Epithelial cell of esophagus (primary cell): ENCODE data around the gene CUL4A.
"Not testable (repeated sequence)": the region's sequence is repeated elsewhere in the genome, so short reads cannot be mapped to it uniquely, and the experiment has no call there.

Experiments
- DNase-seq: peaks from one replicate; pipeline ENCODE4 v3.0.0; 2010; ENCODE audit warnings: low read depth
- H3K4me3 ChIP-seq: 2 replicates; pipeline ENCODE4 v1.5.1; 2011; ENCODE audit warnings: mild to moderate bottlenecking, low read length, control low read depth
- CTCF ChIP-seq: IDR thresholded peaks from 2 replicates; pipeline ENCODE4 v1.5.1; 2011; ENCODE audit warnings: low read depth, mild to moderate bottlenecking, low read length, control low read depth, inconsistent platforms; ENCODE audit not compliant: insufficient read depth; ENCODE audit errors: missing control alignments

The CUL4A gene

GRCh38 chr13:113232208-113233003 is 23.0 kb downstream of the CUL4A start:
- no peak for TF ChIP-seq CTCF
- no peak overlapping the region for H3K4me3 ChIP-seq
- DNase-seq = no peak

GRCh38 chr13:113233101-113233500 is 23.7 kb downstream of the CUL4A start:
- DNase-seq = no peak
- no peak overlapping the region for H3K4me3 ChIP-seq
- no peak for TF ChIP-seq CTCF

GRCh38 chr13:113238536-113238935 is 29.1 kb downstream of the CUL4A start:
- no peak for TF ChIP-seq CTCF
- no peak for DNase-seq
- no peak overlapping the region for H3K4me3 ChIP-seq

GRCh38 chr13:113239357-113239756 is 29.9 kb downstream of the CUL4A start:
- no peak for TF ChIP-seq CTCF
- no peak for DNase-seq
- no peak overlapping the region for H3K4me3 ChIP-seq

GRCh38 chr13:113239986-113240385 is 30.6 kb downstream of the CUL4A start:
- no peak overlapping the region for H3K4me3 ChIP-seq
- DNase-seq = no peak
- no peak for TF ChIP-seq CTCF

- DNase-seq, H3K4me3 ChIP-seq: not testable (repeated sequence)
These were observed 32.2 kb downstream of the CUL4A start for GRCh38 chr13:113241623-113242022.

GRCh38 chr13:113243847-113244246 is 34.4 kb downstream of the CUL4A start:
- no peak for TF ChIP-seq CTCF

More at GRCh38 chr13:113243847-113244246, 34.4 kb downstream of the CUL4A start:
- DNase-seq = no peak
- no peak overlapping the region for H3K4me3 ChIP-seq
